Measurements from ENCODE around the gene PIN1.

PIN1 gene

GRCh38 chr19:9865732-9866501 is 30.8 kb downstream of the PIN1 start:
- no peak for TF ChIP-seq CTCF (IDR thresholded peaks at IDR 0.05; ENCODE audit: control insufficient read depth, insufficient read depth, low read depth, low read length, missing control alignments)
- H3K4me3 ChIP-seq (ENCODE audit: control insufficient read depth, low read depth, low read length) = no peak overlapping the region
- no peak for DNase-seq (ENCODE audit: low read depth)

- TF ChIP-seq CTCF (IDR thresholded peaks at IDR 0.05; ENCODE audit: control insufficient read depth, insufficient read depth, low read depth, low read length, missing control alignments) = no peak
- no peak for DNase-seq (ENCODE audit: low read depth)
These were observed 34.0 kb downstream of the PIN1 start for GRCh38 chr19:9868983-9869617.

GRCh38 chr19:9871626-9872338 is 36.7 kb downstream of the PIN1 start:
- TF ChIP-seq CTCF (IDR thresholded peaks at IDR 0.05; ENCODE audit: control insufficient read depth, insufficient read depth, low read depth, low read length, missing control alignments) = no peak
- no peak overlapping the region for H3K4me3 ChIP-seq (ENCODE audit: control insufficient read depth, low read depth, low read length)
- no peak for DNase-seq (ENCODE audit: low read depth)

More at GRCh38 chr19:9868983-9869617, 34.0 kb downstream of the PIN1 start:
- no peak overlapping the region for H3K4me3 ChIP-seq (ENCODE audit: control insufficient read depth, low read depth, low read length)

- no peak for TF ChIP-seq CTCF (IDR thresholded peaks at IDR 0.05; ENCODE audit: control insufficient read depth, insufficient read depth, low read depth, low read length, missing control alignments)
- H3K4me3 ChIP-seq (ENCODE audit: control insufficient read depth, low read depth, low read length) = no peak overlapping the region
These were observed 37.6 kb downstream of the PIN1 start for GRCh38 chr19:9872618-9873242.

GRCh38 chr19:9875031-9875627 is 40.0 kb downstream of the PIN1 start:
- no peak for DNase-seq (ENCODE audit: low read depth)
- no peak for TF ChIP-seq CTCF (IDR thresholded peaks at IDR 0.05; ENCODE audit: control insufficient read depth, insufficient read depth, low read depth, low read length, missing control alignments)
- no peak overlapping the region for H3K4me3 ChIP-seq (ENCODE audit: control insufficient read depth, low read depth, low read length)

More at GRCh38 chr19:9872618-9873242, 37.6 kb downstream of the PIN1 start:
- no peak for DNase-seq (ENCODE audit: low read depth)

- no peak for DNase-seq (ENCODE audit: low read depth)
- no peak overlapping the region for H3K4me3 ChIP-seq (ENCODE audit: control insufficient read depth, low read depth, low read length)
- no peak for TF ChIP-seq CTCF (IDR thresholded peaks at IDR 0.05; ENCODE audit: control insufficient read depth, insufficient read depth, low read depth, low read length, missing control alignments)
These were observed 40.7 kb downstream of the PIN1 start for GRCh38 chr19:9875796-9876195.
